Measurements from ENCODE around the gene C3orf18.

The C3orf18 gene

DNA sequence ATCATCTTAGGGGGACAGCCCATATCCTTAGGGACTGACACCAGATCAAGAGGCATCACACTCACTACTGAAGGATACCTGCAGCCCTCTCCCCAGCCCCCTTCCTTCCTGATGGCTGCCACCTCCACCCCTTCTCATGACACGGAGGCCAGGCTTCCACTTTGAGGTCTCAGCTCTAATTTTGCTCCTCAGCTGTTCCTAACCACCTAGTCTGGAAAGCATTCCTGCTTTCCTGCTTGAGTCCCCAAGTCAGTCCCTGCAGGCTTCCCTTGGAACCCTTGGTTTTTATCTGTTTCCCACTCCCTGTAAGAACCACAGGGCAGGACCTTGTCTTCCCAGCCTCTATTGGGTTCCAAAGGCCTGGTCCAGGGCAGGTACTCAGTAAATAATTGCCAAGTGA is 3.2 kb downstream of the C3orf18 start:
- DNase-seq, result no peak
- H3K4me3 Mint-ChIP-seq, result no peak overlapping the region
- CTCF ChIA-PET, result interaction anchor here (2.1 to 21.4 kb wide), 2 partner anchors 12 to 44 kb away, joined by 6 to 753 read pairs; partner anchors contain the start of genes CISH and MAPKAPK3
- no peaks in the 10 kb centered on the region for H3K27me3 Mint-ChIP-seq
- no peak overlapping the region for H3K27ac Mint-ChIP-seq
- peaks cover 44% of the 10 kb centered on the region for H3K4me1 Mint-ChIP-seq
- no peaks in the 10 kb centered on the region for H3K9me3 Mint-ChIP-seq
- H3K36me3 Mint-ChIP-seq, result peaks cover 19% of the 10 kb centered on the region

DNA sequence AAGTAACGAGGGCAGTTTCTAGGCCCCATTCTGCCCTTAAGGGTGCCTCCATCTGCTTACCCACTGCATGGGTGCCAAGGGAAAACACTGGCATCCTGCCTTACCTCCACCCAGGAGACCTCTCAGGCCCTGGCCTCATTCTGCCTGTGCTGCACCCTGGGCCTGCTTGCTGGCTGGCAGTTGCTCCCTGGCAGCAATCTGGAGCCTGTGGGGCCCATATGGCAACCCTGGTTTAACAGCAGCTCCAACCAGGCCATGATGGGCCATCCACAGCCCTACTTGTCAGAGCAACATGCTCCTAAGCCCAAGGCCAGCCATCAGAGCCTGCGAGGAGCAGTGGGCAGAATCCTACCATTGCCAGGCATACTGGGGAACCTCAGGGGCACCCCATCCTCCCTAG is 3.7 kb downstream of the C3orf18 start:
- CTCF ChIA-PET, result interaction anchor here (2.1 to 21.4 kb wide), 2 partner anchors 11 to 45 kb away, joined by 6 to 753 read pairs; partner anchors contain the start of genes CISH and MAPKAPK3
- Mint-ChIP-seq H3K9me3 (no peaks in the 10 kb centered on the region), H3K4me3 (no peak overlapping the region), H3K4me1 (peaks cover 41% of the 10 kb centered on the region), H3K36me3 (peaks cover 21% of the 10 kb centered on the region), H3K27me3 (no peaks in the 10 kb centered on the region), H3K27ac (no peak overlapping the region)
- no peak for DNase-seq

DNA sequence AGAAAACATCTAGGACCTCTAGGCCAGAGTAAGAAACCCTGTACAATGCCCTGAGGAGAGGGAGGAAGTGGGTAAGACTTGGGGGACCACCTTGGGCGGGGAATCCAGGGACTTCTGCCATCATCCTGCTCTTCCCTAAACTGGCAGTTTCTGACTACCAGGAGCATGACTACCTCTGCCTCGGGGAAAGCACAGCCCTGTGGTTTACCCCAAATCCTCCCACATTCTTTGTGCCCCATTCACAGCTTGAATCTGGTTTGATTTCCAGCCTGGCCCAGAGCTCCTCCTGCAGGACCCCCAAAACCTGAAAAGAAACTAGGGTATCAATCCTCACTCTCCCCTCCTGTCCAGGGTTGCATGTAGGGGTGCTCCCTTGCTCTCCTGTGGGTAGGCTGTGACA is 4.7 kb downstream of the C3orf18 start:
- Mint-ChIP-seq H3K27me3 (no peaks in the 10 kb centered on the region), H3K27ac (no peak overlapping the region), H3K4me1 (peaks cover 34% of the 10 kb centered on the region), H3K4me3 (no peak overlapping the region), H3K9me3 (no peaks in the 10 kb centered on the region), H3K36me3 (peaks cover 21% of the 10 kb centered on the region)
- CTCF ChIA-PET, result interaction anchor here (1.1 kb wide), 1 partner anchor 16 kb away, joined by 5 read pairs; no protein-coding TSS in a partner anchor
- no peak for DNase-seq

DNA sequence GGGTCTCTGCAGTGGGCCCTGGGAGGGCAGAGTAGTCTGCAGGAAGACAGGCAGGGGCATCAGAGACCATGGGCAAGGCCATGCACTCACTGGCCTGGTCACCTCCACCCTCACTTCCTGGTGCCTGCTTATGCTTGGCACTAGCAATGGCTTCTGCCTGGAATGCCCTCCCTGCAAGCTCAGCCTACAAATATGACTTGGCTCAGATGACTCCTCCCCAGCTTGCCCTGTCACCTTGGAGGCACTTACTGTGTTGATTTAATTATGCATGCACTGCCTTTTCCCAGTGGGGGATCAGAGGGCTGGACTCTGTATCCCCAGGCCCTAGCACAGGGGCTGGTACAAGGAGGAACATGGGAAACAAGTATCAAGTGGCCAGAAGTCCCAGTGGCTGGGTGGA is 7.8 kb downstream of the C3orf18 start:
- Mint-ChIP-seq H3K36me3 (peaks cover 11% of the 10 kb centered on the region), H3K27me3 (peaks cover 9% of the 10 kb centered on the region), H3K4me3 (no peak overlapping the region), H3K27ac (no peak overlapping the region), H3K9me3 (no peaks in the 10 kb centered on the region), H3K4me1 (peaks cover 17% of the 10 kb centered on the region)
- no peak for DNase-seq
- CTCF ChIA-PET, result interaction anchor here (3.1 kb wide), 1 partner anchor 18 kb away, joined by 8 read pairs; no protein-coding TSS in a partner anchor

DNA sequence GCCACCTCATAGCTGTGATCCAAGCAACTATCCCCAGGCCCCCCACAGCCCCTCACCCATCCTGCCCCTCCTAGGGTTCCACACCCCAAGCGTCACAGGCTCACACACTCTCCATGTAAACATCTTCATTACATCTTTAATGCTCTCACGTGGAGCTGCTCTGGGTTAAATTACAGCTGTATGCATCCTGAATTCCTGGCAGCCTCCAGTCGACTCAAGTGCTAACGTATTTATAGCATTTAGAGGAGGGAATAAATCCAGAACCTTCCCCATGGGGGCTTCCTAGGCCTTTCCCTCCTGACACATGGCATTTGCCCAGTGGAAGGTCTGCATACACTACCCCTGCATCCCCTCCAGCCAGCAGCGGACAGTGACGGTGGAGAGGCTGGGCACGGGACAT is 9.6 kb downstream of the C3orf18 start:
- peaks cover 6% of the 10 kb centered on the region for H3K36me3 Mint-ChIP-seq
- H3K9me3 Mint-ChIP-seq, result no peaks in the 10 kb centered on the region
- CTCF ChIA-PET, result interaction anchor here (3.1 kb wide), 1 partner anchor 16 kb away, joined by 8 read pairs; no protein-coding TSS in a partner anchor
- H3K27ac Mint-ChIP-seq, result no peak overlapping the region
- peaks cover 25% of the 10 kb centered on the region for H3K27me3 Mint-ChIP-seq
- H3K4me1 Mint-ChIP-seq, result peaks cover 10% of the 10 kb centered on the region
- H3K4me3 Mint-ChIP-seq, result no peak overlapping the region
- DNase-seq, result no peak

DNA sequence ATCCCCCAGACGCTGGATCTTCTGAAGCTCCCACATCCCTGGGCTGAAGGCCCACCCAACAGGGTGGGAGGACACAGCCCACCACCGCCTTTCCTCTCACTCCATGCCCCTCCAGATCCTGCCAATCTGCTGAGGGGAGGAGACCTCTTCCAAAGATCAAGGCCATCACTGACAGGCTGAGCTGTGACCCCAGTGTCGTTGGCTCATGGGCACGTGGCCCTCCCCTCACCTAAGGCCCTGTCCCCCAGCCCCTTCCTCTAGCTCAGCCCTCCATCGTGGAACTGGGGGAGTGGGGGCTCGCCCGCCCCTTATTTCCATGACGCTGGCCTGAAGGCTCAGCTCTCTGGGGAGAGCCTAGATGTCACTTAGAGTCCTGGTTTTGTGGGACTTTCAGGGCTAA is 10.4 kb downstream of the C3orf18 start:
- Mint-ChIP-seq H3K4me3 (no peak overlapping the region), H3K9me3 (no peaks in the 10 kb centered on the region), H3K4me1 (peaks cover 9% of the 10 kb centered on the region), H3K27ac (peak overlapping the region; percentile 12), H3K27me3 (peaks cover 29% of the 10 kb centered on the region), H3K36me3 (peaks cover 6% of the 10 kb centered on the region)
- no peak for DNase-seq
- CTCF ChIA-PET, result no interaction called here

DNA sequence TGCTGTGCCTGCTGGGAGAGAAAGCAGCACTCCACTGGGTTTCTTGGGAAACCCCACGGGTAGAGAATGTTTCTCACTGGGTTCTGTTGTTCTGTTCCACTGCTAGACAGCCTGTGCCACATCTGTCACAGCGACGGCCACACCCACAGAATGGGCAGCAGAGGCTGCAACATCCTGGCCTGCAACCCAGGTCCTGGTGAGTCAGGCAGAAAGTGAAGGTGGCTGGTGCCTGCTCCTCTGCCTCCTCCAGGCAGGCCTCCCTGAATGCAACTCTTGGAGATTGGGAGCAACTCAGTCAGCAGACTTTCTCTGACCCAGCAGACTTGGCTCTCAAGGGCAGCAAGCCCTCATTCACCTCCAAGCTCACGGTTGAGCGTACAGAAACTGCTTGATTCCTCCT is 13.0 kb downstream of the C3orf18 start:
- peaks cover 9% of the 10 kb centered on the region for H3K4me1 Mint-ChIP-seq
- H3K9me3 Mint-ChIP-seq, result no peaks in the 10 kb centered on the region
- CTCF ChIA-PET, result interaction anchor here (1.4 to 1.6 kb wide), 2 partner anchors 12 to 60 kb away, joined by 4 to 5 read pairs; no protein-coding TSS in a partner anchor
- H3K4me3 Mint-ChIP-seq, result no peak overlapping the region
- peak; percentile 43 for DNase-seq
- H3K27ac Mint-ChIP-seq, result no peak overlapping the region
- H3K36me3 Mint-ChIP-seq, result peaks cover 2% of the 10 kb centered on the region
- H3K27me3 Mint-ChIP-seq, result peaks cover 33% of the 10 kb centered on the region

DNA sequence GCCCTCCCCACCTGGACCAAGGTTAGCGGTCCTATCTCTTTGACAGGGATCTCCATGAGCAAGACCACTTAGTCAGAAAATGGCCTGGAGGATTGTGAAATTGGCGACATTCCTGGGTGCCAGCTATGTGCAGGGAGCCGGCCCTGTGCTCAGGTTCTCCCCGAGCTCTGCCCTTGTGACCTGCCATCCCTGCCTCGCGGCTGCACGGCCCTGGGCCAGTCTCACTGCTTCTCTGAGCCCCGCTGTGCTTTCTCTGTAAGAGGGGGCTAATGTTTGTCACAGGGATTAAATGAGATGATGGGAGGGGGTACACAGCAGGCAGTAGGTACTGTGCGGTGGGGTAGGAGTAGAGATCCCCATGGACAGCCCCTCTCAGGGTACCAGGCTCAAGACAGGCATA is 14.9 kb downstream of the C3orf18 start:
- CTCF ChIA-PET, result interaction anchor here (0.8 to 2.7 kb wide), 3 partner anchors 10 to 115 kb away, joined by 3 to 11 read pairs (median 6); no protein-coding TSS in a partner anchor
- no peak overlapping the region for H3K27ac Mint-ChIP-seq

DNA sequence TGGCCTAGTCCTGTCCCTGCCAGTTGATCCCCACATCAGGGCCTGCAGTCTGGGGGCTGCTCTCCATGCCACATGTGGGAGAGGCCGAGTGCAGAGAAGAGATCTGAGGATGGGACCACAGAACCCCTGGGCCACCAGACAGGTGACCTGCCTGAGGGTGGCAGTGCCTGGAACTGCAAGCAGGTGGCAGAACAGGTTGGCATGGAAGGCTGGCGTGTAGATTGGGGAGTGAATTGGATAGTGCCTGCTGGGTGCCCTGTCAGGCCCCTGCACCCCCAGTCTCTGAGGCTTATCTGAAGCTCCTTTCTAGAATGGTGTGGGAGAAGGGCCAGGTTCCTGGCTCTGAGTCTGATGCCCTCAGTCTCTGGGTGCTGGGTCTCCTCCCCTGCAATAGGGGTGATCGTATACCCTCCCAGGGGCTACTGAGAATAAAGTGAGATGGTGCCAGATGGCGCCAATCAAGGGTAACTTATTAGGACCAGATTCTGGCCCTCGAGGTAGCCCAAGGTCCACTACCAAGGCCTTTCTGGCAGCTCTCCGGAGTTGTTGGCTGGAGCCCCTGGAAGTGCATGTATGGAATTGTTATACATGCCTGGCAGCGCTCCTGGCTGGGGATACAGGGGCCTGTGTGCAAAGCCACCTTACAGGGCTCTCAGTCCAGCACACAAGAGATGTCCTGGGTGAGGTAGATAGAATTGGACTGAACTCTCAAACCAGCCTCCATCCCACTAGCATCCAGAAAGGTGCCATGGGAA is 15.7 kb downstream of the C3orf18 start:
- H3K27me3 Mint-ChIP-seq, result peaks cover 41% of the 10 kb centered on the region
- H3K36me3 Mint-ChIP-seq, result no peaks in the 10 kb centered on the region
- H3K4me1 Mint-ChIP-seq, result peaks cover 9% of the 10 kb centered on the region
- no peak overlapping the region for H3K4me3 Mint-ChIP-seq
- CTCF ChIA-PET, result interaction anchor here (0.8 to 2.7 kb wide), 6 partner anchors 9 to 133 kb away, joined by 3 to 11 read pairs (median 6); no protein-coding TSS in a partner anchor
- H3K9me3 Mint-ChIP-seq, result no peaks in the 10 kb centered on the region
- no peak for DNase-seq
- H3K27ac Mint-ChIP-seq, result no peak overlapping the region

More for the DNA sequence above, 14.9 kb downstream of the C3orf18 start:
- Mint-ChIP-seq H3K27me3 (peaks cover 41% of the 10 kb centered on the region), H3K4me1 (peaks cover 9% of the 10 kb centered on the region), H3K9me3 (no peaks in the 10 kb centered on the region), H3K4me3 (no peak overlapping the region), H3K36me3 (no peaks in the 10 kb centered on the region)
- DNase-seq, result no peak

DNA sequence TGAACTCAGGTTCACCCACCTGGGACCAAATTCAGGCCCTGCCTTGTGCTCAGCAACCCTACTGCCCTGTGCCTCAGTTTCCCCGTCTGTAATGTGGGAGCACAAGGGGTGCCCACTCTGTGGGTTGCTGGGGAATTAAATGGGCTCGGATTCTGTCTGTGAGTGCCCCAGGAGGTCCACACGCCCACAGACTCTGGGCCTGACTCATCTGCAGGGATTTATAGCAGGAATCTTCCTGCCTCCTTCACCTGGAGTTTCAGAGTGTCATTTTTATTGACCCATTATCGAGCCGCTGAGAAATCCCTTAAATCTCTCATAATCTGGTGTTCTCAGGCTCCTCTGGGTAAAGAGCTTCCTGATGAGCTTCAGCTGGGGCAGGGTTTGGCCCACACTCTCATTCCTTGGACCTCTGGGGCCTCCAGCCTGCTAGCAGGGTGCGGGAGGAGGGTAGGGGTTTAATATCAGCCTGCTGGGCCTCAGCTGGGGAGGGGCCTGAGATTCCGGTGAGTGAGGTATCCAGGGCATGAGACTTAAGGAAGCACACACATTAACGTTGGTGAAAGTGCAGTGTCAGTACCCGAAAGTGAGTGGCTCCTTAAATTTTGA is 16.4 kb downstream of the C3orf18 start:
- Mint-ChIP-seq H3K4me3 (no peak overlapping the region), H3K27me3 (peaks cover 39% of the 10 kb centered on the region), H3K27ac (no peak overlapping the region), H3K9me3 (no peaks in the 10 kb centered on the region), H3K36me3 (no peaks in the 10 kb centered on the region), H3K4me1 (peaks cover 9% of the 10 kb centered on the region)
- CTCF ChIA-PET, result interaction anchor here (0.8 to 2.7 kb wide), 8 partner anchors 8 to 132 kb away, joined by 3 to 11 read pairs (median 6); no protein-coding TSS in a partner anchor
- DNase-seq, result no peak

DNA sequence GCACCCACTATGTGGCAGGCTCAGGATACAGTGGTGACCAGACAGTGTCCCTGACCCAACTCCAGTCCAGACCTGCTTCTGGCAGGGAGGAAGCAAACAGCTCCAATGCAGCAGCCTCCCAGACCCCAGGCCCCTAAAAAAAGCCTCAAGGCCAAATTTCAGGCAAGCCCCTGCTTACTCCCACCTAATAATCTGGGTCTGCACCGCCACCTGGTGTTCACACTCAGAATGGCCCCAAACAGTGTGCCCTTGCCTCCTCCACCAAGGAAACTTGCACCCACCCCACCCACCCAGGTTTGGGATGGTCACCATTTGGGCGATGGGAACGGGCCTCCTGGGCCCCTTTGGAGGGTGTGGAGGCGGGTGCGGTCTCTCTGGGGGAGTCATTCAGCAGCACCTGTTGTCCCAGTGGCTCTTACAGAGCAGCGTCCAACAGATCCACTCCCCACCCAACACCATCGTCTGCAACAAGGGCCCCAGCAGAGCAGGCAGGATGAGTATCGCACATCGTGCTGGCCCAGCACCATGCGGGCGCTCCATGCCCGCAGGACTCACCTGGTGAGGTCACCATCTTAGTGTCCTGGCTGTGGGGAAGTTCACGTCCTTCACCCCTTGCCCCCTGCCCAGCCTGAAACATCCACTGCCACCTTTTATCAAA is 17.3 kb downstream of the C3orf18 start:
- Mint-ChIP-seq H3K9me3 (no peaks in the 10 kb centered on the region), H3K4me3 (no peak overlapping the region), H3K27ac (no peak overlapping the region), H3K36me3 (no peaks in the 10 kb centered on the region), H3K27me3 (peaks cover 46% of the 10 kb centered on the region), H3K4me1 (peaks cover 9% of the 10 kb centered on the region)
- CTCF ChIA-PET, result interaction anchor here (0.8 to 2.9 kb wide), 19 partner anchors 8 to 203 kb away, joined by 3 to 13 read pairs (median 4); partner anchors contain the start of gene NPRL2
- DNase-seq, result peak; percentile 79

DNA sequence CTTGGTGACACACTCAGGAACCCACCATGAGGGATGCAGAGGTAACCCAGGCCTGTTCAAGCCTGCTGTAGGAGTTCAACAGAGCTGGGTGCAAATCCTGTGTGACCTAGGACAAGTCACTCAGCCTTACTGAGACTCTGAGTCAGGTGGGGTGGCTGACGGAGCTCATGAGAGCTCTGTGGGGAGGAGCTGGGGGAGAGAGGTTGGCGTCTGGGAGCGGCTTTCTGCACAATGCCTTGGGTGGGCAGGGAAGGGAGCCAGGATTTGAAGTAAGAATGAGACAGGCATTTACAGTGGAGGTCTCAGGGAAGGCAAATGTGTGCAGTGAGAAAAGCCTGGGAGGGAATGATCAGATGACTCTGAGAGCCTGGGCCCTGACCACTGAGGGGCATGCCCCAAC is 18.3 kb downstream of the C3orf18 start:
- H3K4me1 Mint-ChIP-seq, result no peaks in the 10 kb centered on the region
- DNase-seq, result no peak
- H3K36me3 Mint-ChIP-seq, result no peaks in the 10 kb centered on the region
- no peak overlapping the region for H3K27ac Mint-ChIP-seq
- H3K4me3 Mint-ChIP-seq, result no peak overlapping the region
- CTCF ChIA-PET, result interaction anchor here (0.5 to 2.9 kb wide), 17 partner anchors 9 to 202 kb away, joined by 3 to 13 read pairs (median 4); partner anchors contain the start of gene NPRL2
- H3K27me3 Mint-ChIP-seq, result peaks cover 45% of the 10 kb centered on the region
- H3K9me3 Mint-ChIP-seq, result no peaks in the 10 kb centered on the region

DNA sequence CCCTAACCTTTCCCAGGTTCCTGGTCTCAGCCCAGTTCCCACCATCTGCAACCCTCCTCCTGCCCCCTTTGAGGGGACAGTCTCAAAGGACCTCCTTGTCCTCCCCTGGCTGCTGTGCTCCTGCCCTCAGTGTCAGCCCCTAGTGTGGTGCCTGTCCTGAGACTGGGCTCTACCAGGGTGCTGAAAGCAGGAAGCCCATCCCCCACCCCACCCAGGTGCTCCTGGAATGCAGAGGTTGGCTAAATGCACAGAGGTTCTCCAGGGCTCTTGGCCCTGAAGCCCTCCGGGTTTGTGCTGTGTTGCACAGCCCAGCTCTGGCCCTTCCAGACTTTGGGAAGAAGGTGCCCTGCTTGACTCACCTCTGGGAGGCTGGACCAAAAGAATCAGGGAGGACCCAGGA is 21.8 kb downstream of the C3orf18 start:
- H3K27ac Mint-ChIP-seq, result no peak overlapping the region
- no peaks in the 10 kb centered on the region for H3K9me3 Mint-ChIP-seq
- H3K4me1 Mint-ChIP-seq, result no peaks in the 10 kb centered on the region
- H3K4me3 Mint-ChIP-seq, result no peak overlapping the region
- CTCF ChIA-PET, result no interaction called here
- peaks cover 45% of the 10 kb centered on the region for H3K27me3 Mint-ChIP-seq
- no peak for DNase-seq
- H3K36me3 Mint-ChIP-seq, result no peaks in the 10 kb centered on the region
